GM21723 (cell line): ENCODE data around the gene P2RX4.
A peak's percentile ranks its signal among the peaks of the same experiment; 100 is the strongest.

Source experiments
- ATAC-seq: cut with Tn5 transposase; IDR thresholded peaks from one replicate; pipeline ENCODE4 v1.9.1; 2021; ENCODE audit warnings: mild to moderate bottlenecking, moderate library complexity; ENCODE audit not compliant: unreplicated experiment

P2RX4 gene

DNA sequence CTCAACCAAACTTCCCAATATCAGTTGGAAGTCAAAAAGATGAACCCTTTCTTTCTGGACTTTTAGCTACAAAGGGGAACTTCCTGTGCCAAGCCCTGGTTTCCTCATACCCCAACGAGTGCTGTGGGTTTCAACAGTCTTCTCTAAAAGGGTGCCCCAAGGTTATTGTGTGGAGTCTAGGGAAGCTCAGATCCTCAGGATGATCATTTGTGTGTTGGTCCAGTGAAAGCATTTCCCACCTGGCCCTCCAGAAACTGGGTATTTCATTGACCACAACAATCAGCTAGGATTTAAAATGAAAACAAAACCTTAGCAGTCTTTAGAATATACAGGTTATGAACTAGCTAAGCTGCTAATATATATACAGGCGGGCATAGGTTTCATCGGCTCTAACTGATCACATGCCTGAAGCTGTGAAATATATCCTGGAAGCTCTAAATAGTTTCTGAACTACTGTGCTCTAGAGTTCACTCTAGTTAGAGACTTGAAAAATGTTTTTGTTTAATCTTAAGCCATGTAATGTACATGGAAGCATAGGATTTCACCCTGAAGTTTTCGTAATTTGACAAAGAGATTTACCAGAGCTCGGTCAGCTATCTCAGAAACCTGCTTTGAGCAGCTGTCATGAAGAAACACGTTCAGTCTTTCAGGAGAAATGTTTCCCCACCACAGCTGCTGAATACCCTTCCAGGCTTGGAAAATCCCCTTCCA lies 29.6 kb downstream of the P2RX4 start:
- ATAC-seq, result no peak

DNA sequence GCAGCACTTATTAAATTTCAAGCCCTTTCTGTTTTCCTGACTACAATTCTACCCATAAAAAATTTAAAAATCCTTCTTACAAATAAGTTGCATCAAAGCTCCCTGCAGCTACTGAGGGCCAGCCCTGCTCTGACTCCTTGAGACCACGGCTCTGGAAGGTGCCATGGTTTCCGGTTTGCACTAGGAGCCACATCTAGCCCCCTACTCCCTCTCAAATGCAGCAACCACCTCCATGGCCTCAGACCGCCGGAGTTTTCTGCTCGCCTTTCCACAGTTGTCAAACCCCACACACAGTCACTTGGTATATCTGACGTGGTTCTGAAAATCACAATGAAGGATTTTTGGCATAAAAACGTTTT lies 30.1 kb downstream of the P2RX4 start:
- ATAC-seq, result no peak

DNA sequence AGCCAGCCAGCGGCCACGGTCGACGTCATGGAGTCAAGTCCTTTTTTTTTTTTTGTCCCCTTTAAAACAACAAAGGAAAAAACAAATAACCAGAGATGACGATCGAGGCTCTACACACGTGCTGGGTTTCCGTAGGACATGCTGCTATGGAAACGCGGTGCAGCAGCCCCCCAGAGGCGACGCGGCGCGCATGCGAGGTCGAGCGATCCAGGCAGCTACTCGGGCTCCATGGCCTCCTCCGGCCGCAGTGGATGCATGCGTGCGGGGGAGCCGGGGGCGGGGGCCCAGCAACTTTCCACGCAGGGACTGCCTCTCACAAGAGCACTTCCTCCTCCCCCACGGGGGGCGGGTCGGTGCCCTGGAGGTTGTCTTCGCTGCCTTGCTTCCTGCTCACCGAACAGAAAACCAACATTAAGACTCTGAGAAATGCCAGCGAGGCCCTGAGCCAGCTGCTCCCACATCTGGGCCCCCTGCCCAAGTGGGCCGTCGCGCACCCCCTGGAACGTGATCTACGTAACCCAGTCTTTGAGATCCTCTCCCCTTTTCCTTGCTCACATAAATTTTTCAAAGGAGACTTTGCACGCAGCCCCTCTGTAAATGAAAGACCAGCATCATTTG lies 30.7 kb downstream of the P2RX4 start:
- ATAC-seq, result no peak

DNA sequence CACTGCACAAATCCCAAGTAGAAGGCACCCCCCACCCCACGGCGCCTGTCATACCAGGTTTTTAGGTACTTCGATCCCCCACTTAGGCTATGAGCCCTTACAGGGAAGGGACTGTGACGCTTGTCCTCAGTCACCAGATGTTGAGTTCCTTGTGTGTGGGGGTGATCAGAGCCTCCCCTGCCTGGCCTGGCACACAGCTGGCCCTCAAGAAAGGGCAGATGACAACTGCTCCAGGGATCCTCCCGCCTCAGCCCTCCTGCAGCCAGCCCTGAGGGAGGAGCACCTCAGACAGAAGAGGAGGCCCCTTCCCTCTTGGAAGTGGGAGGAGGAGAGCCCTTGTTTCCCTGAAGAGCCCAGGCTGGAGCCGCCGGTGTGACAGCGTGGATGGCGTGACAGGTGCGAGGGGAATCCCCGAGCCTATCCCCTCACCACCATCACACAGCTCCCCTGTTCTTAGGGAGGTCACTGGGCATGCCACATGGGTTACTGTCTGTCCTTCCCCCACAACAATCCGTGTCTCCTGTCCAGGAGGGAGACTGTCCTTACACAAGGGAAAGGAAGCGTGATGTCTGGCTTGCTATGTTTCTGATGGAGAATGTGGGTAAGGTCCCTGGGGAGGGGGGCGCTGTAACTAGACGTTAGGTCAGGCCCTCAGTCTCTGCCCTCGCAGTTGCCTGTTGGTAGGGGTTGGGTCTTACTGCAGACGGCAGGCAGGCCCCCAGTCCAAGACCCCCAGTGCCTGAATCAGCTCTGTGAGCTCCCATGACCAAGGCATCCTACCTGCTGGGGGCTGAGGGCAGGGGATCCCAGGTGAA lies 31.4 kb downstream of the P2RX4 start:
- ATAC-seq, result no peak

DNA sequence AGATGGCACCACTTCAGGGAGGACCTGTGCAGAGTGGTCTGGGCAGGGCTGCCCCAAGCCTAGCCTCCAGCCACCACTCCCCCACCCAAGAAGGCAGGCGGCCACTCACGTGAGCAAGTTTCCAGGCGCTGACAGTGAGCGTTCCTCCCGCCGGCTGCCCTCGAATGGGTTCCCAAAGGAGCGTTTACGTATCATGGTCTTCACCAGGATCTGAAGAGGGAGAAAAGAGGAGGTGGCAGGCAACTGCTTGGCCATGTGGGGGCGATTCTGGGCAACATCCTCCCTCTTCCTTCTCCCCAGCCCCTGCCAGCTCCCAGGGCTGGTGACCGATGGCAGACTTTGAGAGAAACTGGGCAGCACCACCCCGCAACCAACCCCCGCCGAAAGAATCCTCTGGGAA lies 35.1 kb downstream of the P2RX4 start:
- no peak for ATAC-seq

DNA sequence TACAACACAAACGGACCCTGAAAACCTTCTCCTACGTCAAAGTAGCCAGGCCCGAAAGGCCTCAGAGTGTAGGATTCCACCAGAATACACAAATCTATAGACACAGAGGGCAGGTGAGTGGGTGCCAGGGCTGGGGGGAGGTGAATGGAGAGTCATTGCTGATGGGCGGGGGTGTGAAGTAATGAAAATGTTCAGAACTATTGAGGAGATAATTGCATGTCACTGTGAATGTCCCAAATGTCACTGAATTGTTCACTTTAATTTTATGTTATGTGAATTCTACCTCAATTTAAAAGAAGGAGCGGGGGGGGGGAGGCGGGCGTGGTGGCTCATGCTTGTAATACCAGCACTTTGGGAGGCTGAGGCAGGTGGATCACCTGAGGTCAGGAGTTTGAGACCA lies 36.0 kb downstream of the P2RX4 start:
- no peak for ATAC-seq

DNA sequence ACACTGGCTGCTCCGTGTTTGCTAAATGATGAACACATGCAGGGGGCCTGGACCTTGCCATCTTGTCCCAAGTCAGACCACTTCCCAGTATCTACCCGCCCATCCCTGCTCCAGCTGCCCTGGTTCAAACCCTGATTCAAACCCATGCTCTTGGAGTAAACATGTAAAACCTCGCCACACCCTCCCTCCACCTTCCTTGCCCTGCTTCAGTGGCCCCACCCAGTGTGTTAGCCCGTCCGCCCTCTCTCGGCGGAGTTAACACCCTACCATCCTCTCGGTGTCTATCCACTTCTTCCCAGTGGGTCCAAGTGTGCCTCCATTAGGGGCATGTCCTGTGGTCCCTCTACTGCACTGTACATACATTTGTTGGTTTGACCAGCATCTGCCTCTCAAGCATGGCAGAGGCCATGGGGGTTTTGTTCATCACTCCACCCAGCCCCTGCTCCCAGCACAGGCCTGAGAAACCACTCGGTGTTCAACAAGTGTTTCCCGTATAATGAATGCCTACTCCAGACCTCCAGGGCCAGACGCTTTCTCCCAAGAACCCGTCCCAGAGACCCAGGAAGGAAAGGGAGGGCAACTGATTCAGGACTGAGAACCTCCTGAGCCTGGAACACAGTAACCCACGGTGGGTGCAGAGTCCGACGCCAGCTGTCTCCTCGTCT lies 37.1 kb downstream of the P2RX4 start:
- ATAC-seq, result no peak

DNA sequence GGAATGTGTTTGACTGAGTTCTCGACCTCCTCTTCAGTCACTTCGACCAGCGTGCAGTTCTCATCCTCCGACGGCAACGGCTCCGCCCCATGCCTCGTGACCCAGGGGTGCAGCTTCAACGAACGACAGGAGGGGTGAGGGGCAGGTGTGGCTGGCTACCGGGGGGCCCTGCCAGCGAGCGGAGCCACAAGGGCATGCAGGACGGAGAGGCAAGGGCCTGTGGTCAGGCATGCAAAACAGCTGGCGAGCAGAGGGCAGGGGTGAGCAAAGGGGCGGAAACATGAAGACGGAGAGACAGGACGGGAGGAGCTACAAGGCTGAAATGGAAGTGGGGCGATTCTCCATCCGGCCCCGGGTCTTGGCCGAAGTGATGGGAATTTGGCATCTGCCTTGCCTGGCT lies 38.7 kb downstream of the P2RX4 start:
- ATAC-seq, result peak; percentile 88

DNA sequence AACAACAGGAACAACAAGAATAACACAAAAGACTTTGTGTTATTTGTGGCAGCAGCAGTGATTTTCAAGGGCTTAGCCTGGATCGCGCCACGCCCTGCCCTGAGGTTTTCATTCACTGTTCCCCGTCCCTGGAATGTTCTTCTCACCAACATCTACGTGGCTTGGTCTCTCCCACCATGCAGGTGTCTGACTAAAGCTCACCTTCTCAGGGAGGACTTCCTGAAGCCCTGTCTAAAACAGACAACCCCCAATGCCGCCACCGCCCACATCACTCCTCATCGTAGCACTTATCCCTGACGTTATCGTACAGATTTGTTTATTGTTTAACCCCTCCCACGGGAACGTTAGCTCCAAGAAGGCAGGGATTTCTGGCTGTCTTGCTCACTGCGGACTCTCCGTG lies 40.4 kb downstream of the P2RX4 start:
- ATAC-seq, result no peak

DNA sequence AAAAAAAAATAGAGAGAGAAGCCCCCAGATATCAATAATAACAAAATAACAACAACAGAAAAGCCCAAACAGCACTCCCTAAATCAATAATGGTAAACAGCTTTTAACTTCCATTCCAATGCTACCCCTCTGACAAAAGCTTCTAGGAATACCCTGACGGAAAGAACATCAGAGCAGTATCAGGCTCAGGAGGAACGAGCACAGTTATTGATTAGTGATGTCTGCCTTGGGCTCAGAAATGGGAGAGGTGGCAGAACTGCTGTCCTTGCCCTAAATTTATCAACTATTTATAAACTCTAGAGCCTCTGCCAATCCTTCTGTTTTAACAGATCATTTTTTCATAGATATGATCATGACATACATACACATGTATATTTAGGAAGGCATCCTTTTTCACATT lies 41.9 kb downstream of the P2RX4 start:
- no peak for ATAC-seq

DNA sequence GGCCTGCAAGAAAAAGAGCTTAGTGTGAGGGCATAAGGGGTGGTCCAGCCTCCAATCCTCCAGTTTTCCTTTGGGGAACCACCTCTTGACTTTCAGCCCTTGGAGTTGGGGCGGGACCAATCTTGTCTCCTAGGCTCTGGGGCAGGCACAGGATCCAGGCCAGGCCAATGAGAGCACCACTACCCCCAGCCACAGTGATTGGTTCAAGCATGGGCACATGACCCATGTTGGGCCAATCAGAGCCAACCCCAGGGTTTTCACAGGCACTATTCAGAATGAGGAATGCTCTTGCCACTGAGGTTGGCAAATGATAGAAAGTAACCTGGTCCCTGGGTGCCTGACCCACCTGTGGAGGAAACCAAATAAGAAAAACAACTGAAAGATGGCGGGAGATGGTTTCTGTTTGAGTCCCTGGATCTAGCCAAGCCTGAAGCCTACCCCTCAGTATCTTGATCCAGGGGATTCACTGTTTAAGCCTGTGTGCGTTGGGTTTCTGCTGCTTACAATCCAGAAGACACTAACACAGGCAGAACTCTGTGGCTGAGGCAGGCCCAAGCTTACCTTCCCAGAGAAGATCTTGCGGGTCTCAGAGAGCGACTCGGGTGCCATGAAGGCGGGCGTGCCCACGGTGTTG lies 42.9 kb downstream of the P2RX4 start:
- ATAC-seq, result no peak

DNA sequence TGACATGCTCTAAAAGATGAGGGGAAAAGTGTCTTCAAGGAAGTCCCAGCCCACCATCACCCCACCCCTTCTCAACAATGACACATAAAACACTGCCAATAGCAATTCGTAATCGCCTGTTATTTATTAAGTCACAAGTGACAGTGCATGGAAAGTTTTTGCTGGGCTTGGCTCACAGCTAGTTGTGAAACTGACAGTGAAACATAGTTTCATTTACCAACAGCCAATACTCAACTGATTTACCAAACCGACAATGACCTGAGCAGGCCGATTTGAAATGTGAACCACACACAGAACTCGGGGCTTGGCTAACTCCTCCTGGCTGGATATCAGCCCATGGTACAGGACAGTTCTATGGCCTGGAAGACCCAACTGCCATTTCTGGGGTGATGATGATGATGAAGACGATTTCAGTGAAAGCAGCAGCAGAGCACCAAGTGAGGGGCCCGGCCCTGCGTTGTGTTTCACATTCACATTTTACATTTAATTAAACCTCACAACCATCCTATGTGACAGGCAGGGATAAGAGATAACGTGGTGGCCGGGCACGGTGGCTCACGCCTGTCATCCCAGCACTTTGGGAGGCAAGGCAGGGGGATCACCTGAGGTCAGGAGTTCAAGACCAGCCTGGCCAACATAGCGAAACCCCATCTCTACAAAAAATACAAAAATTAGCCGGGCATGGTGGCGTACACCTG lies 43.9 kb downstream of the P2RX4 start:
- no peak for ATAC-seq

DNA sequence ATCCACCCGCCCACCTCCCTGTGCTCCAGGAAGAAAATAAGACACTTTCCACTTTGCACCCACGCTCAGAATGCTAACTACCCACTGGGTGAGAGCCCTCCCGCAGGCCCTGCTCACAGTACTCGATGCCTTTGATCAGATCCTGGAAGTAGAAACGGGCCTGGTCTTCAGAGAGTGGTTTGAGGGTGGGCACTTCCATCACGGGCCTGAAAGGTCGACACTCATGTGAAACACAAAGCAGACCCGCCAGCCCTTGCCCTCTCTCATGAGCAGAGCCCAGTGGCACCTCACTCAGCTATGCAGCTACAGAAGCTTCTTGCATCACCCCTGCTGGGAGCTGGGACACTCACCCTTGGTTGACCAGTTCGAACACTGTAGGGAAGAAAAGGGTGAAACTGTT lies 45.5 kb downstream of the P2RX4 start:
- no peak for ATAC-seq

DNA sequence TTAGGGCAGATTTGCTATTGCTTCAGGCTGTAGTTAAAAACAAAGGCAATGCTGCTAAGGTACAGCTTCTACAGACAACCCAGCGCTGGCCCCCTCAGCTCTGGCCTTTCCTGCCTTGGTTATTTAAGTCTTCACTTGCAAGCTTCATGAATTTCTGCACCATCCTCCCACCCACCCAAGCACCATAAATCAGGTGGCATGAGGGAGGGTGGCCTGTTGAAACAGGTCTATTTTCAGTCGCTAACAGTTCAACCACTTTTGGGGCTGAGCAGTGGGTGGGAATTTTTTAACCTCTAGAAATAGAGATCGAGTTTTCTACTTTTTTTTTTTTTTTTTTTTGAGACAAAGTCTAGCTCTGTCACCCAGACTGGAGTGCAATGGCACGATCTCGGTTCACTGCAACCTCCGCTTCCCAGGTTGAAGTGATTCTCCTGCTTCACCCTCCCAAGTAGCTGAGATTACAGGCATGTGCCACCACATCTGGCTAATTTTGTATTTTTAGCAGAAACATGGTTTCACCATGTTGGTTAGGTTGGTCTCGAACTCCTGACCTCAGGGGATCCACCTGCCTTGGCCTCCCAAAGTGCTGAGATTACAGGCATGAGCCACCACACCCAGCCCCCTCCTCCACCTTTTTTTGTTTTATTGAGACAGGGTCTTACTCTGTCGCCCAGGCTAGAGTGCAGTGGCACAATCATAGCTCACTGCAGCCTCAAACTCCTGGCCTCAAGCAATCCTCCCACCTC lies 47.9 kb downstream of the P2RX4 start:
- peak; percentile 50 for ATAC-seq

DNA sequence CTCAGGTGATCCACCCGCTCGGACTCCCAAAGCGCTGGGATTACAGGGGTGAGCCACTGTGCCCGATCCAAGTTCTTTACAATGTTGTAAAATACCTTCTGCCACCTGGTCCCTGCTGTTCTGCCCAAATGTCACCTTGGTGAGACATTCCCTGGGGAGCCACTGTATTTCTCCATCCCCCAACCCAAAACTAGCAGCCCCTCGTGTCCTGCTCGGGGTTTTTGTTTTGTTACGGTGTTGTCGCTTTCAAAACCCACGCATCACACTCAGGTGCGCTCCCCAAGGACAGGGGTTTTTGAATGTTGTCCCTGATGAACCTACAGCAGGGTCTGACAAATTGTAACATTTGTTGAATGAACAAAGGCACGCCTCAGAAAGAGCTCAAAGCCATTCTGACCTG lies 49.1 kb downstream of the P2RX4 start:
- no peak for ATAC-seq

DNA sequence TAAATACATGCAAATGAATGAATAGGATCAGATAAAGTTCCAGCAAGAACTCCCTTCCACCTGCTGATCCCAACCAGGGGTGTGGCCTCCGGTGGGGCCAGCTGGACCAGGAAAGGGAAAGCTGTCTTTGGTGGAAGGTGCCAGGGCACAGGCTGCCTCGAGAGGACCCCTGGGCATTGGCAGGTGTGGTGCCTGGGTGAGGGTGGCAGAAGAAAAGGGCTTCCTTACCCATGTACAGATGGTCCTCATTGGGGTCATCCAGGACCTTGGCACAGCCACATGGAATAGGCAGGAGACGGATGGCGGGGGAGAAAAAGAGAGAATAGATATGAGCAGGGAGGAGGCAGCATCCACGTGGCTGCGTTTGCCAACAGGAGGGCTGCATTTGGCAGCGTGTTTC lies 50.2 kb downstream of the P2RX4 start:
- ATAC-seq, result no peak

DNA sequence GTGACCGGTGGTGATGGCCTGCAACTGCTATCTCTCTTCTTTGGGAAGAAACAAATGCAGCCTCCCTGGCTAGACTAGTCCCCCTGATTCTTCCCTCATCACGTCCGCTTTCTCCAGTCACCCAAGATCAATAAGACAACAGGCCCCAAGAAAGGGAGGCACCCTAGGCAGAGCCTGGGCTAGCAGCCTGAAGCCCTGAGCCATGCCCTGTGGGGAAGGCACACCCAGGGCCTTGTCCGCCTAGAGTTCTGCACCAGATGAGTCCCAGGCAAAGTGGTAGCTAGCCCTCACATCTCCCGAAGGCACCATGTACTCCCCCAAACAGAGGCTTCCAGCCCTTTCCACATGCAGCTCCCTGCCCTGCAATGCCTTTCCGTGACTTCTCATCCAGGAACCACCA lies 51.5 kb downstream of the P2RX4 start:
- ATAC-seq, result no peak

DNA sequence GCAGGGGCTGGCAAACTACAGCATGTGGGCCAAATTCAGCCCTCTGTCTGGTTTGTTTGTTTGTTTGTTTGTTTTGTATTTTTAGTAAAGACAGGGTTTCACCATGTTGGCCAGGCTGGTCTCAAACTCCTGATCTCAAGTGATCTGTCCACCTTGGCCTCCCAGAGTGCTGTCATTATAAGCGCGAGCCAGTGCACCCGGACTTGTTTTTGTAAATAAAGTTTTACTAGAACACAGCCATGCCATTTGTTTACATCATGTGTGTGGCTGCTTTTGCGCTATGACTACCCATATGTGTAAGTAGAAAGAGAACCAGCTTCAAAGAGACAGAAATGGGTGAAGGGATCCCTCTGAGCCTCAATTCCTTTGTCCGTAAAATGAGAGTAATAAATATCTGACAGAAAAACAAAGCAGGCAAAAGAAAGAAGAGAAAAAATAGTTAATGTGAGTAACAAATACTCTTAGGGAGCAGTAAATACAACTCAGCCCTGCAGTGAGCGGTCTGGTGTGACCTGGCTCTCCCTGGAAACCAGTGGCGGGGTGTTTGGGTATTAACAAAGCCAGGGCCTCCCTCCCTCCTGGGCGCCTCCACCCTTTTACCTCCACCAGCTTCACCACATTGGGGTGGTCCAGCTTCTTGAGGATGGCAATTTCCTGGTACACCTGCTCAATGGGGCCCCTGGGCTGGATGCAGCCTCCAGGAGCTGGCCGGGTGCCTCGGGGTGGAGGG lies 53.4 kb downstream of the P2RX4 start:
- ATAC-seq, result no peak

DNA sequence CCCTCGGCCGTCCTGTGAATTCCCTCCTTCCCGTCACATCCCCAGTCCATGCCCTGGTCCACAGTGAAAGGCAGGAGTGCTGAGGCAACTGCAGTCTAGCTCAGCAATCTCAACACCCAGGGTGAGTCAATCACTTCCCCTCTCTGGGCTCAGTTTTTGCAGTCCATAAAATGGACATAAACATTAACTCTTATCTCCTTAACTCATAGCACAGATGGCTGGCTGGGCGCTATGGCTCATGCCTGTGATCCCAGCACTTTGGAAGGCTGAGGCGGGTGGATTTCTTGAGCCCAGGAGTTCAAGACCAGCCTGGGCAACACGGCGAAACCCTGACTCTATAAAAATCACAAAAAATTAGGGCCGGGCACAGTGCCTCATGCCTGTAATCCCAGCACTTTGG lies 54.2 kb downstream of the P2RX4 start:
- ATAC-seq, result no peak
